Measurements from ENCODE around the gene LIN7C. TPM values are rescaled to one million over a fixed set of nuclear protein-coding genes. Genes with fewer than 3 reads are reported as not detected.

LIN7C gene
- total and polyA plus RNA-seq, 2 of the 13 experiments (the other 11 are each of a cell fraction or from before 2014, with no cell fraction given) = 14.8 to 37.2 TPM

DNA sequence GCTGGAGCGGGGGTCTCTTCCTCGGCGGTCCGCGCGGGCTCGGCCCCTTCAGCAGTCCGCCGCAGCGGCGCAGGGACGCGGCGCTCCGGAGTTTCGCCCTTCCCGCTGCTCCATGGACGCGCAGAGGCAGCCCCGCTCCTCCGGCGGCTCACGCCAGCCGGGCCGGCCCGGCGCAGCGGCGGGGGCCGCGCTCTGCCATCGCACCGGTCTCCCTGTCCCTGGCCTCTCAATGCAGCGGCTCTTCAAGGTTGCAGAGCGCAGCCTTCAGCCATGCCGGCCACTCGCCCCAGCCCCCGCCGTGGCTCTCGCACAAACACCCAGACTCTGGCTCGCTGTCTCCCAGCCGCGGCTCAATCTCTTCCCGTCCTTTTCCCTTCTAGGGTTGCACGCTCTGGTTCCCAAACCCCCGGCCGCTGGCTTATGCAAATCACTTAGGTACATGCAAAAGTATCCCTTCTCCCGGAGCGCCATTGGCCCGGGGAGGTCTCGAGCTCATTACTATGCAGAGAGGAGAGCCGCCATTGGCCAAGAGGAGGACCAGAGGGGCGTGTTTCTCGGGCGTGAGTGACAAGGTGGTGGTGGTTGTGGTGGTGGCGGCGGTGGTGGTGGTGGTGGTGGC lies 34.1 kb downstream of the LIN7C start, which contains the start of gene LGR4 (continued):
- TF ChIP-seq, protein P1, sequence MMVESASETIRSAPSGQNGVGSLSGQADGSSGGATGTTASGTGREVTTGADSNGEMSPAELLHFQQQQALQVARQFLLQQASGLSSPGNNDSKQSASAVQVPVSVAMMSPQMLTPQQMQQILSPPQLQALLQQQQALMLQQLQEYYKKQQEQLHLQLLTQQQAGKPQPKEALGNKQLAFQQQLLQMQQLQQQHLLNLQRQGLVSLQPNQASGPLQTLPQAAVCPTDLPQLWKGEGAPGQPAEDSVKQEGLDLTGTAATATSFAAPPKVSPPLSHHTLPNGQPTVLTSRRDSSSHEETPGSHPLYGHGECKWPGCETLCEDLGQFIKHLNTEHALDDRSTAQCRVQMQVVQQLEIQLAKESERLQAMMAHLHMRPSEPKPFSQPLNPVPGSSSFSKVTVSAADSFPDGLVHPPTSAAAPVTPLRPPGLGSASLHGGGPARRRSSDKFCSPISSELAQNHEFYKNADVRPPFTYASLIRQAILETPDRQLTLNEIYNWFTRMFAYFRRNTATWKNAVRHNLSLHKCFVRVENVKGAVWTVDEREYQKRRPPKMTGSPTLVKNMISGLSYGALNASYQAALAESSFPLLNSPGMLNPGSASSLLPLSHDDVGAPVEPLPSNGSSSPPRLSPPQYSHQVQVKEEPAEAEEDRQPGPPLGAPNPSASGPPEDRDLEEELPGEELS (CRISPR knock-in tag; IDR thresholded peaks at IDR 0.05) = no peak
- TF ChIP-seq HOXA3 (CRISPR knock-in tag; IDR thresholded peaks at IDR 0.05) (peak; percentile 56), ZMYM4 (CRISPR knock-in tag; IDR thresholded peaks at IDR 0.05) (0 out of 2 replicates have a peak, but pooled peaks have one; percentile 17), ZNF337 (CRISPR knock-in tag; IDR thresholded peaks at IDR 0.05; ENCODE audit: borderline replicate concordance, low read depth) (no peak), HDAC1 (CRISPR knock-in tag; IDR thresholded peaks at IDR 0.05) (peak; percentile 48), ZNF546 (CRISPR knock-in tag; conservative IDR thresholded peaks at IDR 0.05) (no peak), HOXA5 (CRISPR knock-in tag; IDR thresholded peaks at IDR 0.05) (peak; percentile 60; the same call in 1 of the 2 replicates), GATA4 (IDR thresholded peaks at IDR 0.05; ENCODE audit: borderline replicate concordance, low read depth) (0 out of 2 replicates have a peak, but pooled peaks have one; percentile 27), ZFP37 (CRISPR knock-in tag; IDR thresholded peaks at IDR 0.05; ENCODE audit: borderline replicate concordance) (no peak), ZNF136 (CRISPR knock-in tag; IDR thresholded peaks at IDR 0.05; ENCODE audit: low read depth) (no peak), DPF2 (CRISPR knock-in tag; IDR thresholded peaks at IDR 0.05; ENCODE audit: borderline replicate concordance, low read depth) (no peak), KLF15 (CRISPR knock-in tag; IDR thresholded peaks at IDR 0.05; ENCODE audit: borderline replicate concordance) (0 out of 2 replicates have a peak, but pooled peaks have one; percentile 26), GZF1 (CRISPR knock-in tag; IDR thresholded peaks at IDR 0.05) (no peak), ZNF768 (CRISPR knock-in tag; IDR thresholded peaks at IDR 0.05) (0 out of 2 replicates have a peak, but pooled peaks have one; percentile 55), POLR2G (IDR thresholded peaks at IDR 0.05; ENCODE audit: low read depth, low read length) (peak; percentile 93)
- TF ChIP-seq, protein P2, sequence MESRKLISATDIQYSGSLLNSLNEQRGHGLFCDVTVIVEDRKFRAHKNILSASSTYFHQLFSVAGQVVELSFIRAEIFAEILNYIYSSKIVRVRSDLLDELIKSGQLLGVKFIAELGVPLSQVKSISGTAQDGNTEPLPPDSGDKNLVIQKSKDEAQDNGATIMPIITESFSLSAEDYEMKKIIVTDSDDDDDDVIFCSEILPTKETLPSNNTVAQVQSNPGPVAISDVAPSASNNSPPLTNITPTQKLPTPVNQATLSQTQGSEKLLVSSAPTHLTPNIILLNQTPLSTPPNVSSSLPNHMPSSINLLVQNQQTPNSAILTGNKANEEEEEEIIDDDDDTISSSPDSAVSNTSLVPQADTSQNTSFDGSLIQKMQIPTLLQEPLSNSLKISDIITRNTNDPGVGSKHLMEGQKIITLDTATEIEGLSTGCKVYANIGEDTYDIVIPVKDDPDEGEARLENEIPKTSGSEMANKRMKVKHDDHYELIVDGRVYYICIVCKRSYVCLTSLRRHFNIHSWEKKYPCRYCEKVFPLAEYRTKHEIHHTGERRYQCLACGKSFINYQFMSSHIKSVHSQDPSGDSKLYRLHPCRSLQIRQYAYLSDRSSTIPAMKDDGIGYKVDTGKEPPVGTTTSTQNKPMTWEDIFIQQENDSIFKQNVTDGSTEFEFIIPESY (CRISPR knock-in tag; IDR thresholded peaks at IDR 0.05) = no peak
- TF ChIP-seq, protein P3, sequence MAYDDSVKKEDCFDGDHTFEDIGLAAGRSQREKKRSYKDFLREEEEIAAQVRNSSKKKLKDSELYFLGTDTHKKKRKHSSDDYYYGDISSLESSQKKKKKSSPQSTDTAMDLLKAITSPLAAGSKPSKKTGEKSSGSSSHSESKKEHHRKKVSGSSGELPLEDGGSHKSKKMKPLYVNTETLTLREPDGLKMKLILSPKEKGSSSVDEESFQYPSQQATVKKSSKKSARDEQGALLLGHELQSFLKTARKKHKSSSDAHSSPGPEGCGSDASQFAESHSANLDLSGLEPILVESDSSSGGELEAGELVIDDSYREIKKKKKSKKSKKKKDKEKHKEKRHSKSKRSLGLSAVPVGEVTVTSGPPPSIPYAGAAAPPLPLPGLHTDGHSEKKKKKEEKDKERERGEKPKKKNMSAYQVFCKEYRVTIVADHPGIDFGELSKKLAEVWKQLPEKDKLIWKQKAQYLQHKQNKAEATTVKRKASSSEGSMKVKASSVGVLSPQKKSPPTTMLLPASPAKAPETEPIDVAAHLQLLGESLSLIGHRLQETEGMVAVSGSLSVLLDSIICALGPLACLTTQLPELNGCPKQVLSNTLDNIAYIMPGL (CRISPR knock-in tag; IDR thresholded peaks at IDR 0.05; ENCODE audit: borderline replicate concordance in 1 of 2, low read depth in 1 of 2) = peak; percentile 40 to 44; a peak in 2 of 4 replicates
- TF ChIP-seq, protein P4, sequence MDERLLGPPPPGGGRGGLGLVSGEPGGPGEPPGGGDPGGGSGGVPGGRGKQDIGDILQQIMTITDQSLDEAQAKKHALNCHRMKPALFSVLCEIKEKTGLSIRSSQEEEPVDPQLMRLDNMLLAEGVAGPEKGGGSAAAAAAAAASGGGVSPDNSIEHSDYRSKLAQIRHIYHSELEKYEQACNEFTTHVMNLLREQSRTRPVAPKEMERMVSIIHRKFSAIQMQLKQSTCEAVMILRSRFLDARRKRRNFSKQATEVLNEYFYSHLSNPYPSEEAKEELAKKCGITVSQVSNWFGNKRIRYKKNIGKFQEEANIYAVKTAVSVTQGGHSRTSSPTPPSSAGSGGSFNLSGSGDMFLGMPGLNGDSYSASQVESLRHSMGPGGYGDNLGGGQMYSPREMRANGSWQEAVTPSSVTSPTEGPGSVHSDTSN (CRISPR knock-in tag; IDR thresholded peaks at IDR 0.05) = peak; percentile 73
- TF ChIP-seq, protein P5, sequence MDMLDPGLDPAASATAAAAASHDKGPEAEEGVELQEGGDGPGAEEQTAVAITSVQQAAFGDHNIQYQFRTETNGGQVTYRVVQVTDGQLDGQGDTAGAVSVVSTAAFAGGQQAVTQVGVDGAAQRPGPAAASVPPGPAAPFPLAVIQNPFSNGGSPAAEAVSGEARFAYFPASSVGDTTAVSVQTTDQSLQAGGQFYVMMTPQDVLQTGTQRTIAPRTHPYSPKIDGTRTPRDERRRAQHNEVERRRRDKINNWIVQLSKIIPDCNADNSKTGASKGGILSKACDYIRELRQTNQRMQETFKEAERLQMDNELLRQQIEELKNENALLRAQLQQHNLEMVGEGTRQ (IDR thresholded peaks at IDR 0.05; ENCODE audit: low read depth, low read length) = no peak
- TF ChIP-seq, protein P5 (CRISPR knock-in tag; IDR thresholded peaks at IDR 0.05; ENCODE audit: borderline replicate concordance) = no peak
